IPS DF 19.7 (cell line): ENCODE results near the gene ONECUT3.
"Not testable (repeated sequence)": the region's sequence is repeated elsewhere in the genome, so short reads cannot be mapped to it uniquely, and the experiment has no call there.

Experiments
- DNase-seq: peaks from one replicate; pipeline ENCODE4 v3.0.0-alpha.2; 2013; ENCODE audit warnings: low read depth, low spot score

ONECUT3 gene

GRCh38 chr19:1794424-1795172, 41.3 kb downstream of the ONECUT3 start:
- no peak for DNase-seq

- DNase-seq = no peak
These were observed 43.3 kb downstream of the ONECUT3 start for GRCh38 chr19:1796395-1797142.

GRCh38 chr19:1797313-1797712, 44.0 kb downstream of the ONECUT3 start:
- DNase-seq = not testable (repeated sequence)

- DNase-seq = no peak
These were observed 46.5 kb downstream of the ONECUT3 start for GRCh38 chr19:1799695-1800342.

GRCh38 chr19:1804858-1805257, 51.6 kb downstream of the ONECUT3 start:
- no peak for DNase-seq

- DNase-seq = no peak
These were observed 52.3 kb downstream of the ONECUT3 start for GRCh38 chr19:1805401-1806183.

- no peak for DNase-seq
These were observed 53.1 kb downstream of the ONECUT3 start for GRCh38 chr19:1806184-1807029.

GRCh38 chr19:1807030-1807694, 53.9 kb downstream of the ONECUT3 start:
- DNase-seq = no peak

GRCh38 chr19:1807695-1808394, 54.5 kb downstream of the ONECUT3 start:
- DNase-seq = no peak

- no peak for DNase-seq
These were observed 55.1 kb downstream of the ONECUT3 start for GRCh38 chr19:1808395-1808731.

GRCh38 chr19:1809678-1810077, 56.4 kb downstream of the ONECUT3 start:
- DNase-seq = no peak

- DNase-seq = no peak
These were observed 57.3 kb downstream of the ONECUT3 start for GRCh38 chr19:1810439-1811160.

- DNase-seq = no peak
These were observed 58.2 kb downstream of the ONECUT3 start for GRCh38 chr19:1811472-1811894.

- DNase-seq = no peak
These were observed 58.7 kb downstream of the ONECUT3 start, which contains the start of gene ATP8B3 for GRCh38 chr19:1811942-1812425. Gene ATP8B3, minus strand, starts transcription at chr19:1812276. Its CDS starts 540 bp downstream, at chr19:1811736.

- peak; percentile 71 for DNase-seq
These were observed 59.3 kb downstream of the ONECUT3 start for GRCh38 chr19:1812426-1813191.

GRCh38 chr19:1813192-1814182, 60.2 kb downstream of the ONECUT3 start:
- DNase-seq = no peak

GRCh38 chr19:1814391-1814790, 61.1 kb downstream of the ONECUT3 start:
- no peak for DNase-seq
